Measurements from ENCODE around the gene TRIB2. TPM values are rescaled to one million over a fixed set of nuclear protein-coding genes. Genes with fewer than 3 reads are reported as not detected.

The TRIB2 gene
- polyA plus RNA-seq, 2 of the 4 experiments (the other 2 are of a cell fraction) = 0.17 to 0.32 TPM

- ChIA-PET CTCF (interaction anchor here (1.3 to 2.6 kb wide), 2 partner anchors 9 to 17 kb away, joined by 3 to 16 read pairs; partner anchors contain the start of gene TRIB2), POLR2A (no interaction called here)
- H3K27ac ChIP-seq = no peak overlapping the region
- TF ChIP-seq ZSCAN20 (CRISPR knock-in tag; IDR thresholded peaks at IDR 0.05) (no peak), HOXB13 (CRISPR knock-in tag; IDR thresholded peaks at IDR 0.05; ENCODE audit: low read depth) (no peak), RAD21 (conservative IDR thresholded peaks at IDR 0.05 in 1 of 2, IDR thresholded peaks at IDR 0.05 in 1 of 2) (no peak), TFCP2L1 (CRISPR knock-in tag; IDR thresholded peaks at IDR 0.05) (no peak), USF2 (IDR thresholded peaks at IDR 0.05) (no peak), HEYL (CRISPR knock-in tag; IDR thresholded peaks at IDR 0.05) (no peak), ATOH8 (CRISPR knock-in tag; IDR thresholded peaks at IDR 0.05; ENCODE audit: low read depth) (no peak)
- H3K4me2 ChIP-seq = no peak overlapping the region
- ATAC-seq (no peak), FAIRE-seq (no peak), DNase-seq (ENCODE audit: low read depth in 1 of 2, low spot score in 1 of 2) (no peak)
- no peaks in the 10 kb centered on the region for H3K4me1 ChIP-seq
- H3K9me3 ChIP-seq = no peaks in the 10 kb centered on the region
- H3K4me3 ChIP-seq = no peak overlapping the region
- WGBS (ENCODE audit: missing lambda C conversion rate) = 8% methylated on average over 2 of the region's 2 CpGs
These were observed 9.5 kb downstream of the TRIB2 start for GRCh38 chr2:12726271-12726670.

- FAIRE-seq (no peak), DNase-seq (ENCODE audit: low read depth in 1 of 2, low spot score in 1 of 2) (no peak), ATAC-seq (no peak)
- ChIA-PET POLR2A (no interaction called here), CTCF (interaction anchor here (2.6 kb wide), 1 partner anchor 10 kb away, joined by 16 read pairs; the partner anchor contains the start of gene TRIB2)
- Histone ChIP-seq H3K4me2 (no peak overlapping the region), H3K9me3 (no peaks in the 10 kb centered on the region), H3K4me3 (no peak overlapping the region), H3K27ac (no peak overlapping the region), H3K4me1 (no peaks in the 10 kb centered on the region)
- WGBS (ENCODE audit: missing lambda C conversion rate) = 12% methylated on average over 6 of the region's 6 CpGs
- TF ChIP-seq ESRRA (IDR thresholded peaks at IDR 0.05; ENCODE audit: borderline replicate concordance, low read length) = no peak
- TF ChIP-seq ZFP36 (IDR thresholded peaks at IDR 0.05; ENCODE audit: borderline replicate concordance, partially characterized antibody) = no peak
- TF ChIP-seq SREBF2 (IDR thresholded peaks at IDR 0.05) = no peak
- no peak for TF ChIP-seq RFX5 (IDR thresholded peaks at IDR 0.05)
- no peak for TF ChIP-seq NFE2L2 (conservative IDR thresholded peaks at IDR 0.05; ENCODE audit: low read length)
- TF ChIP-seq HOXB13 (CRISPR knock-in tag; IDR thresholded peaks at IDR 0.05; ENCODE audit: low read depth) = no peak
These were observed 10.3 kb downstream of the TRIB2 start for GRCh38 chr2:12727065-12727464.

GRCh38 chr2:12727641-12728040 lies 10.9 kb downstream of the TRIB2 start:
- CTCF ChIA-PET = interaction anchor here (0.7 to 2.6 kb wide), 3 partner anchors 11 to 12 kb away, joined by 3 to 16 read pairs (median 9); partner anchors contain the start of gene TRIB2
- no peak overlapping the region for H3K27ac ChIP-seq

More at GRCh38 chr2:12727641-12728040, 10.9 kb downstream of the TRIB2 start:
- no peak for TF ChIP-seq EHMT2 (IDR thresholded peaks at IDR 0.05; ENCODE audit: low read depth)
- no peak for TF ChIP-seq GATA3 (IDR thresholded peaks at IDR 0.05; ENCODE audit: borderline replicate concordance)
- no peak for TF ChIP-seq HES2 (IDR thresholded peaks at IDR 0.05)
- no peak for TF ChIP-seq MAFK (IDR thresholded peaks at IDR 0.05; ENCODE audit: partially characterized antibody)
- TF ChIP-seq RNF2 (IDR thresholded peaks at IDR 0.05; ENCODE audit: borderline replicate concordance, low read depth) = no peak
- no peak for TF ChIP-seq NPAS2 (CRISPR knock-in tag; IDR thresholded peaks at IDR 0.05; ENCODE audit: borderline replicate concordance)
- TF ChIP-seq POLR2AphosphoS2 (conservative IDR thresholded peaks at IDR 0.05; ENCODE audit: low read length) = no peak
- no peak for TF ChIP-seq E2F6 (IDR thresholded peaks at IDR 0.05; ENCODE audit: borderline replicate concordance, low read depth)
- TF ChIP-seq CTCF (IDR thresholded peaks at IDR 0.05) = no peak
- no peak for TF ChIP-seq FOSL2 (IDR thresholded peaks at IDR 0.05)
- no peak for TF ChIP-seq FOSL2 (CRISPR knock-in tag; IDR thresholded peaks at IDR 0.05)
- TF ChIP-seq HOXA7 (CRISPR knock-in tag; IDR thresholded peaks at IDR 0.05) = no peak
- TF ChIP-seq BCL3 (IDR thresholded peaks at IDR 0.05) = no peak
- TF ChIP-seq TP53 (CRISPR knock-in tag; IDR thresholded peaks at IDR 0.05) = no peak
- TF ChIP-seq ELK1 (IDR thresholded peaks at IDR 0.05; ENCODE audit: low read depth, low read length) = no peak
- no peak for TF ChIP-seq ZC3H11A (IDR thresholded peaks at IDR 0.05)
- Histone ChIP-seq H3K4me3 (no peak overlapping the region), H3K9me3 (no peaks in the 10 kb centered on the region), H3K4me2 (no peak overlapping the region), H3K4me1 (no peaks in the 10 kb centered on the region)
- FAIRE-seq = no peak
- POLR2A ChIA-PET = no interaction called here
- no peak for ATAC-seq
- WGBS (ENCODE audit: missing lambda C conversion rate) = 22% methylated on average over 5 of the region's 5 CpGs
- DNase-seq (ENCODE audit: low read depth in 1 of 2, low spot score in 1 of 2) = no peak

Data from A549 (cell line).